Upper lobe of left lung (tissue), 4 donors: Measurements from ENCODE around the gene TMED6.

Source experiments
- CTCF ChIP-seq, 6 experiments: fragments of 450-650 bp in 4 of 6; fragments of 200-600 bp in 2 of 6; sonication (generic) in 2 of 6; IDR thresholded peaks; one replicate each; pipeline ENCODE4 v1.5.1; 2016 to 2019; ENCODE audit warnings: antibody characterized with exemption in 6 of 6
- POLR2A ChIP-seq, 4 donors: fragments of 450-650 bp; IDR thresholded peaks; one replicate each; pipeline ENCODE4 v1.5.1; 2016 to 2017; ENCODE audit warnings: antibody characterized with exemption in 4 of 4, mild to moderate bottlenecking in 2 of 4

- TF ChIP-seq CTCF (IDR thresholded peaks at IDR 0.05) (peak; percentile 35 to 78 (median 68)), POLR2A (IDR thresholded peaks at IDR 0.05) (no peak)
Measured at GRCh38 chr16:69396187-69397061, 44.8 kb upstream of the TMED6 start.
